ENCODE data around the gene KRT80.
A peak's percentile ranks its signal among the peaks of the same experiment; 100 is the strongest.

Gene KRT80

DNA sequence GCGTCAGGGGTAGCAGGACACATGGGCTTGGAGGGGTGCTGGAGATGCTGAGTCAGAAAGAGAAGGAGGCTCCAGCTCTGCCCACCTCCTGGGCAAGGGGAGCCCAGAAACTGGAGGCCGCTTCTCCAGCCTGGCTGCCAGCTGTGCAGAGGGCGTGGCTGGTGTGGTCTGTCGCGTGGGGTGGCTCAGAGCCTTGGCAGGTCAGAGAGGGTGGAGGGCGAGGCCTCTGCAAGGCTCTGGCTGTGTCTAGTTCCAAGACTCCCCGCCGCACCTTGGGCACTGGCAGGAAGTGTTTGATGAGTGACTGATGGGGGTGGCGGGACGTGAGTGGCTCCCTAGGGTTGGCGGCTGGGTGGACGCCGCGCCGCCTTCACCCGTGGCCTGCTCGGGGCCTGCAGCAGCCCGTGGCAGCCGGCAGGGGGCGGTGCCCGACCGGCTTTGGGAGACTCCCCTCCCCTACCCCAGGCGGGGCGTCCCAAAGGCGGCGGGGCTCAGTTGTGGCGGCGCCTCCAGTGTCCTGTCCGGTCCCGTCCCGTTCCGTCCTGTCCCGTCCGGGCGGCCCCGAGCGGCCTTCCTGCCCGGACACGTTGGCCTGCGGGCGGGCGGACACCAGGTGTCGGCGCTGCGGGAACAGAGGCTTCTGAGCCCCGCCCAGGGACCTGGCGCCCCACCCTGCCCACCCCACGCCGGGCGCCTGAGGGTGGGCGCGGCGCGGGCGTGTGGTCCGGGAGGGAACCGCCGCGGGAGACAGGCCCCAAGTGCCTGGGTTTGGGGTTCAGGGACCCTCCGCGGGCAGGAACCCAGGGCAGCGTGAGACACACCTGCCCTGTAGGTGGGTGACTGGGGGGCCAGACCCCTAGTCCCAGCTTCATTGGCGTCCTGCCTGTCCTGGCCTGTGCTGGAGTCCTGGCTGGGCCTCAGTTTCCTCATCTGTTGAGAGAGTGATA lies 39.7 kb downstream of the KRT80 start:
- peak; percentile 43 for DNase-seq

DNA sequence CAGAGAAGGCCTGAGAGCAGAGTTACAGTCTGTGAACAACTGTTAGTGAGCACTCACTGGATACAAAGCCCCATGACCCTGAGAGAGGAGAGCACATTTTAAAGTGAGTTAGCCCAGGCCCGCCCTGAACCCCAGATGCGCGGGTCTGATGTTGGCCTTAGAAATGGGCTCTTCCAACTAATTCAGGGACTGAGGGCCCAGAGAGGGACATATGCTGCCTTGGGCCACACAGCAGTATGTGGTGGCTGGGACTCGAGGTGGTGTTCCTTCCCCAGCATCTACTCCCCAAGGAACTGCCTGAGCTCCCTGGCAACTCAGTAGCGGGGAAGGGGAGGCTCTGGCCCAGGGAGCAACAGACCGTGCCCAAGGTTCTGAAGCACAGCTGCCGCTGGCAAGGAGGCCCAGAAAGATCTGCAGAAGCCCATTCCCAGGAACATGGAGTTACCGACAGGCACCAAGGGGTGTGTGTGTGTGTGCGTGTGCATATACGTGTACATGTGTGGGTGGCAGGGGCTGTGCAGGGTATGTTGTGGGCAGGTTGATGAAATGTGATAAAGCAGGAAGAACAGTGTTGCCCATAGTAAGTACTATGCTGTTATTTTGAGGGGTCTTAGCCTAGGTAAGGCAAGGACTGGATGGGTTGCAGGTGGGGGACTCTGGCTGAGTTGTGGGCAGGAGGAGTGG lies 40.5 kb downstream of the KRT80 start:
- no peak for DNase-seq

DNA sequence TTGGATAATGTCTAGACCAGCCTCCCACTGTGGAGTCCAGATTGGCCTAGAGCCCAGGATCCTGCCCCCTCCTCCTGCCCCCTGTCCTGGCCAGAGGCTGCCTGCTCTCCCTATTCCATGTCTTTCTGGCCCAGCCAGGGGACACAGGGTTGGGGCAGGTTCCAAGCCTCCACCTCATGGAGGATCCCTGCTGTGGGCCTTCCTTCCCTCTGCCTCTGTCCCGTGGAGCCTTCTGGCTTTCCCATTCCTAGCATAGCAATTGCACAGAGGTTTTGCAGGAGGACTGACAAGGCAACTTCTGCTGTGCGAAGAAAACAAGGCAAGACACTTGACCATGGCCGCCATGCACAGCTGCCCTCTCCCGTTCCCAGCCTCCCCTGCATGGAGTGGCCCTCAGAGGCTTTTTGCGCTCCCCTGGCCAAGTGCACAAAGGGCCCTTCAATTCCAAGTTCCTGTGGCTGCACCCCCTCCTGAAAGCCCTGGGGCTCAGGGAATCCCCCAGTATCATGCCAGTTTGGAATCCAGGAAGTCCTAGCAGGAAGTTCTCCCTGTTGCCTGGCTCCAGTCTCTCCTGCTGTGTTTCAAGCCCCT lies 42.1 kb downstream of the KRT80 start:
- no peak for DNase-seq

DNA sequence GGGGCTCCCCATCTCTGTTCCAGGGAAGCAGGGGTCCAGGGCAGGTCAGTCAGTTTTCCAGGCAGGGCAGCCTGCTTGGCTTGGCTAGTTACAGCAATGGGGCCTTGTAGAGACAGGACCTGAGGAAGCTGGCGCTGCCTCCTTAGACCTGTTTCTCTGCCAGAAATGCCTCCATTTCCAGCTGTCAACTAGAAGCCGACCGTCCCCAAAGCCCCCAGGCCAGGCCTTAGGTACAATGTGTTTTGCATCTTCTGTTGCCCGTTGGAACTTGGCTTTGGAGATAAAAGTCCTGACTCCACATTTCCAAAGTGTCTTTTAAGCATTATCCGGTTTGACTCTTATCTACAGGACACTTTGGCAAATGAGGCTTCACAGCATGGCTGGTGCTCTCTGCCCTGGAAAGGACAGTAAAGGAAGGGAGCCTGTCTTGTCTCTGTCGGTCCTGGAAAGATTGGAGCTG lies 42.6 kb downstream of the KRT80 start:
- no peak for DNase-seq

DNA sequence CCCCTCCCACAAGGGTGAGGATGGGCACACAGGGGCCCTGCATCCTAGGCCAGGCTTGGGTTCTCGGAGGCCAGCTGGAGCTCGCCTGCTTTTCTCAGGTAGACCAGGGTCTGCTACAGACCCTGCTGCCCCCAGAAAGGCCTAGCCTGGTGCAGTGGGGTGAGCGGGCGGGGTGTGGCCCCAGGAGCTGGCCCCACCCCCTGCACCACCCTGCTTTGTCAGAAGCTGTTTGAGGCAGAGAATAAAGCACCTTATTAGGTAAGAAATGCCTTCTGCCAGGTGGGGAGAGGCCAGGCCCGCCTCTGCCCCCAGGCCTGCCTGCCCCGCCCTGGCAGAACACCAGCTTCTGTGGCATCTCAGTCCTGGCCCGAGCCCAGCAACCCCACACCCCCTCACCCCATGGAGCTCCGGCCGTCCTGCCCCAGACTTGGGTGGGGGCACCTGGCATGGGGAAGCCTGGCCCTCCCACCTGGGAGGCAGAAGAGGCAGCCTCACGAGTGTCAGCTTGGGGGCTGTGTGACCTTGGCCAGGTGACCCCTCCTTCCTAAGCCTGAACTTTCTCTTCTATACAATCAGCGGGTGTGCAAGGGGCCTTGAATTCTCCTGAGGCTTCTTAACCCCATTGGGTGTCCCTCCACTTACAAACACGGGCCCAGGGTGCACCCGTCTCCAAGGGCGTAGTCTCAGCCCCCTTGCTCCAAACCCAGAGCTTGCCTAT lies 43.2 kb downstream of the KRT80 start:
- DNase-seq: no peak

DNA sequence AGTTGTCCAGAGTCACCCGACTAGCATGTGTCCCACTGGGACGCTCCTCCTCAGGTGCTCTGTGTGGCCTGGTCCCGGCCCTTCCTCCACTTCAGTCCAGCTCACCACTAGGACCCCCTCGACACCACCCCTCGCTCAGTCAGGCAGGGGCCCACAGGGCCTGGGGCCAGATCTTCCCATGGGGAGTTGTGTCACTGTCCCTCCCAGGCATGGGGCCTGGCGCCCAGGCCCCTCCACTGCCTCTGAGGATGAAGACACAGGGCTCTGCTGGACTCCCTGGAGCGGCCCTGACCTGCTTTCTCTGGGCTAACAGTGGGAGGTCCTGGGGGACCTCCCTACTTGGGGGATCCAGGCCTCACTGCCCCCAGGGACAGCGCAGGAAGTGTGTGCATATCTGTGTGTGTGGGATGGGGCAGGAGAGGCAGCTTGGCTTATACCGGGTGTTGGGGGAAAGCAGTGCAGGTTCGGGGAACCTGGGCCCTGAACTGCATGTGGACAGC lies 43.8 kb downstream of the KRT80 start:
- no peak for DNase-seq

DNA sequence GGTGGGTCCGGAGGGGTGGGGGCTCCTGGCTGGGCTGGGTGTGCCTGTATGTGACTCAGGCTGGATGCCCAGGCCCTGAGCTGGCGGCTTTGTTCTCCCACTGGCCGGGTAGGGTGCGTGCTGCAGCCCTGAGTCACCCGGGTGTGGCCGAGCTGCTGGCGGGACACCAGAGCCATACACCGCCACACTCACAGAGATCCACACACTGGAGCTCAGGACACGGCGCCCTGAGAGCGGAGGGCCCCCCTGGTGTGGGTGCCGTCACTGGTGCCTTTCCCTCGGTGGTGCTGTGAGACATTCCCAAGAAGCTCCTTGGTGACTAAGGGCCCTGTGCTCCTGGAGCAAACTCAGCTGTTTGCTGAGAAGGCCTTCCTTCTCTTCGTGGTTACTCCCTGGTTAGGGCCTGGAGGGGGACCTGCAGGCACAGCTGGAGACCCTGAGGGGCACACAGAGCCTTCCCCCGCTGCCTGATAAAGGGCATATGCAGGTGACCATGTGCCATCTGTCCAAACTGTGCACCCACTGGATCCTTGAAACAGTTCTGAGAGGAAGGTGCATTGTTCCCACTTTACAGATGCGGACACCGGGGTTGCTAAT lies 44.3 kb downstream of the KRT80 start:
- DNase-seq: no peak

DNA sequence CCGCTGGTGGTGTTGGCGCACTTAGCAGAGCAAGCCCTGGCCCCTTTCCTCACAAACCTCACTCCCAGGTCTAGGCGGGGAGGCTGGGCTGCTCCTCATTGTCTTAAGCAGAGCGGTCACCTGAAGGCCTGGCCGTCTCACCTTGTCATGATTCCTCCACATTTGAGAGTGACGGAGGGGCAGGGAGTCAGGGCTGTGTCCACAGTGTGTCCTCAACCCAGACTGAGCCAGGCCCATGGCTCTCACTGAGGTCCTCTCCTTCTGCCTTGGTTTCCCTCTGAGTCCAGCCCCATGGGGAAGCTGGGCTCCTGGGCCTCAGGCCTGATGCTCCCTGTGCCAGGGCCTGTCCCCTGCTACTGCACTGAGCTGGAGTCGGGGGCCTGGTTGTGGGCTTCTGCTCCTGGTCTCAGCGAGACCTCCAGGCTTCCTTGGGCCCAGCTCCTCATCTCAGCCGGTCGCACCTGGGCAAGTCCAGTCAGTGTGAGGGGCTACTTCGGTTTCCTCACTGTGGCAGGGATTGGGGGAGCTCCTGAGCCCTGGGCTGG lies 44.9 kb downstream of the KRT80 start:
- no peak for DNase-seq

DNA sequence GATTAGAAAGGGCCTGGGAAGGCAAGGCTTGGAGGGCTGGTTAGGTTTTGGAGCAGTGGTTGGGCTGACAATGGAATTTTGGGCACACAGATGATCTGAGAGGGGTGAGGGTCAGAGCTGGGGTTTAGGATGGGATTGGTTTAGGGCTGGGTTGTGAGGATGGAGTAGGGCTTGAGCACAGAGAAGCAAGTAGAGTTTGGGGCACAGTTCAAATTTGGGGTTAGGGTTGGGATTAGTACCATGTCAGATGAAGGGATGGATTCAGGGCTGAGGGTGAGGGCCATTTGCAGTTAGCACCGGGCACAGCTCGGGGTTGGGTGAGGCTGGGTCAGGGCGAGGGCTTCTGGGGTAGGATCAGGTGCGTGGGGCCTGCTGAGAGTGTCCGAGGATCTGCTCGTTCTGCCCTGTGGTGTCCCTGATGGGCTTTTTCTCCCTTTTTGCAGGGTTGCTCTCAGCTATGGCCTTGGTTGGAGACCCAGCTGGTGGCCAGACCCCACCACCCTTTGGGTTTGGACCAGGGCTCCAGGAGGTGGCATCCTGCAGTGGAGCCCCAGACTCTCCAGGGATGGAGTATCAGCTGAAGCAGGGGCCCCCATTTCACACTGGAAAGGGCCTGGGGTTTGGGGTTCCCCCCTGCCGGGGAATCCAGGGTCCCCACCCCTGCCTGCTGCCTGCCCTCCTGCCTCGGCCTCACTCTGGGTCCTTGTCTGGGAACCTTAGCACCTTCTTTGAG lies 45.6 kb downstream of the KRT80 start:
- DNase-seq: no peak

DNA sequence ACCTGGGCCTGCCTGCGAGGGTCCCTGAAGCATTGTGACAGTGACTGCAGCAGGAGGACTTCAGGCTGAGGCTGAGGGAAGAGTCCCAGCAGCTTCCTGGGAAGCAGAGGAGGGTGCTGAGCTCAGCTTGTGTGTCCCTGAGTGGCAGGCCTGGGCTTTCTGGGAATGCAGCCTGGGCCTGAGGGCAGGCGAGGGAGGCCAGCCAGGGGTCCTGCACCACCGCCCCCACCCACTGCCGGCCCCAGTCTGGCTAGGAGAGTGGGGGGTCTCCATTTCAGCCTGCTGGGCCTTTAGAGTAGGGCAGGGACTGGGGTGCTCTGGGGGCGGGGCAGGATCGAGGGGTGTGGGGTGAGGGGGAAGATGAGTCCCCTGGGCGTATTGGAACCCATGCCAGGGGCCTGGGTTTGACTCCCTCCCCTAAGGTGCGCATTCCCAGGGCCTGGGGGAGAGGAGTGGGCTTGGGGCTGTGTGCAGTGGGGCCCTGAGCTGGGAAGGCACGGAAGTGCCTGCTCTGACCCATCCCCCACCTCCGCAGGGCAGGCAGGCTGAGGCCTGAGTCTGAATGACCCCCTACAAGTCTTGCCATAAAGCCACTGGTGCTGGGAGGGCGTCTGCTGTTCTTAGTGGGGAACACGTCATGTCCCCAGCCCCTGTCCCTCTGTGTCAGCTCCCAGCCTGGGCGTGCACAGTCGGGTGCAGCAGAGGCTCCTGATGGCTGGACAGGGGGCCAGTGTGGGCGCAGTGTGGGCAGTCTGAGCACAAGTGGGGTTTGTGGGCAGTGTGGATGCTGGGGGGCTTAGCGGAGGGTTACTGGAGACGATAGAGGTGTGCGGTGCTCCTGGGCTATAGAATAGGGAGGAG lies 46.4 kb downstream of the KRT80 start:
- no peak for DNase-seq

DNA sequence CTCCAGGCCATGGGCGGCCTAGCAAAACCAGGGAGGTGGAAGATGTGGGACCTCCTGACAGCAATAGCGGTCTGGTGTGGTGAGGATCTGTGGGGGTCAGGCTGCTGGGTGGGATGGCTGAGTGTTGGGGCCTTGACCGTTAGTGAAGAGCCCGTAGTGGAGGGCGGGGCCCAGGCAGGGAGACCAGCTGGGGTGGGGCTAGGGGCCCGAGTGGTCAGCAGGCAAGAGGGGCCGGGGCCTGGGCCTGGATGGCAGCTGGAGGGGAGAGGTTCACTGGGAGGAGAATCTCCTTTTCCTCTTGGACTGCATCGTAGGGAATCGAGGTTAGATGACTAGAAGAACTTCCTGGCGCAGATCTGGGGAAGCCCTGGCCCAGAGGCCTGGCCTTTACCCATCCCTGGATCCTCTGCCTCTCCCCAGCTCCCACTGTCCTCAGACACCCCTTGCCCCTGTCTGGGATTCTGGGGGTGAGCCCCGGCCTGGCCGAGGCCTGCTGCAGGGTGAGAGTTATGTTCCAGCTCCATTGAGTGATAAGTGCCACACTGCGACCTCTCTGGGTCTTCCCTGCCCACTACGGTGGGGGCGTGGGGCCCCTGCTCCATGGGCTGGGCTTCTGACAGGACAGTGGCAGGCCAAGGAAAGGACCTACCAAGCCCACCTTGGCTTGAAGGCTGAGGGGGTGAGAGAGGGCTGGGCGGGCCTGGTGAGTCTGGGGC lies 47.1 kb downstream of the KRT80 start:
- DNase-seq: no peak

DNA sequence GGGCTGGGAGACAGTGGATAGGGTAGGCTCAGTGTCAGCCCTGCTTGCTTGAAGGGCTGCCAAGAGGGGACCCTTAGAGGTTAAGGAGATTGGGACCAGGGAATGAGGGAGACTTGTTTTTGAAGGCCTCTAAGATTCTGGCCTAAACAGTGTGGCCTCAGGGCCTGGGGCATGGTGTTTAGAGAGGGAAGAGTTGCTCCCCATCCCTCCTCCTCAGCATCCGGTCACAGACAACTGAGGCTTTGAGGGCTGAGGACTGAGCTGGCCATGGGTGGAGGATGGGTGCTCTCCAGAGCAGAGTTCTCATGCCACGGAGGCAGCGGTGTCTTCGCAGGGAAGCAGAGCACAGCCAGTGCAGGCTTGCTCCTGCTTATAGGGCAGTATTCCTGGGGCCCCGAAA lies 49.4 kb downstream of the KRT80 start:
- no peak for DNase-seq

DNA sequence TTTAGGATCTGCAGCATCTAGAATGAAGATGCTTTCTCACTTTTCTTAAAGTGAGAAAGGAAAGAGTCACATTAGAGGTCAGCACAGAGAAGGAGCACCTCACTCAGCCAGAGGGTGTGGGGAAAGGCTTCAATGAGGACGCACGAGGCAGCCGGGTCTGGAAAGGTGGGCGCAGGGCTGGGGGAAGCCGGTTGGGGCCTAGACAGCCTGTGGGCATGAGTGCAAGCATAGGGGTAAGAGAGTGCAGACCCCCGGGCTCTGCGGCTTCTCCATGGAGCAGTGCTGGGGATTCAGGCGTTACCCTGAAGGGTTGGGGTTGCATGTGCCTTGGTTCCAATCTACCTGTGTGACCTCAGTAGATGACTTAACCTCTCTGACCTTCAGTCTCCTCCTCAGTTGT lies 49.9 kb downstream of the KRT80 start:
- no peak for DNase-seq

DNA sequence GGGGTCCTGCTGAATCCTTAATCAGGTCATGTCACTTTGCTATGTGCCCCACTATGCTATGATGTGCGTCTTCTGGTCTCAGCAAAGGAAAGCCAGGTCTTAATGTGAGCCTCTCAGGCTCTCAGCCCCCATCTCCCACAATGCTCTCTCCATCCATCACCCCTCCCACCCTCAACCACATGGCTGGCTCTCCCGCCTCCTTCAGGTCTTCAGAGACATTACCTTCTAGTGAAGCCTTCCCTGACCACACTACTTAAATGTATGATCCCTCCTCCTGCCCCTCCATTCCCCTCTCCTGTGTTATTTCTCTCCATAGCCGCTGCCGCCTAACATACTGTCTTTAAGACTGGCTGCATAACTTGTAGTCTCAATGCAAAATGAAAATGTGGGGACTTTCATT lies 50.5 kb downstream of the KRT80 start:
- DNase-seq: no peak

DNA sequence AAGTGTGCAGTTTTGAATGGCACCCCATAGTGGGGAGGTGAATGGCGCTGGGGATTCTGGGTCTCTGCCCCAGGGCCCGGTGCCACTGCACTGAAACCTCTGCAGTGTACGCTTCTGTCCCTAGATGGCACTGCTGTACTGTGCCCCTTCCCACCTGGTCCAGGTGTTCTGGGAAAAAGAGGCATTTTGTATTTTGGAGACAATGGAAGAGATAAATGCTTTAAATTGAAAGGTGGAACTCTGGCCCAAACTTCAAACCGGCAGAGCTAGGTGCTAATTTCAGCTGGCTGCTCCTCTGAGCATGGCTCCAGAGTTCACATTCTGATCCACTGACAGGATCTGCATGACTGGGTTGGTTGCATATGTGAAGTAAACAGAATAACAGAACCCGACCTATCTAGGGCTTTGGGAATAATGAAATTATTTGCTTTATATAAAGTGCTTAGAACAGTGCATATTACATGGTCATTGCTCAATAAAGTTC lies 52.2 kb downstream of the KRT80 start:
- no peak for DNase-seq

DNA sequence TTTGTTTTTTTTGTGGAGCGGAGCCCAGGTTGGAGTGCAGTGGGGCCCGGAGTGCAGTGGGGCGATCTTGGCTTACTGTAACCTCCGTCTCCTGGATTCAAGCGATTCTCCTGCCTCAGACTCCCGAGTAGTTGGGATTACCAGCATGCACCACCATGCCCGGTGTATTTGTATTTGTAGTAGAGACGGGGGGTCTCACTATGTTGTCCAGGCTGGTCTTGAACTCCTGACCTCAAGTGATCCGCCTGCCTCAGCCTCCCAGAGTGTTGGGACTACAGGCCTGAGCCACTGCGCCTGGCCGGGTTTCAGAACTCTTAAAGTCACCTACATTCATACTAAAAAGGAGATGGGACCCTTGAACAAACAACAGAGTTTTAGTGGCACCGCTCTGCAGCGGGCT lies 52.7 kb downstream of the KRT80 start:
- DNase-seq: no peak

DNA sequence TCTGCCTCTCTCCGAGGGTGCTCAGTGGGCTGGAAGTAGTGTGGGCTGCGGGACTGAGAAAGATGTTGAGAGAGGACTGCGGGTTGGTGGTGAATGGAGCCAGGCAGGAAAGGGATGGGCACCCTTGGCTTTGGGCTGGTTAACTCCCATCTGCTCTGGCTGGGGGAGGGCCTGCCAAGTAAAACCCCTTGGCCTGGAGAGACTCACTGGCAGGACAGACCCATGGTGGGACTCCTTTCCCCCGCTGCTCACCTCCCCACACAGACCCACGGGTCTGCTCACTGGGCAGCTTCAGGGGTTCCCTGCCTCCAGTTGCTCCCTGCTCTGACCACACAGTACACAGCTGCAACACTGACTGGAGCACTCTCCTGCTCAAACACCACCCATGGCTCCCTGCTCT lies 54.1 kb downstream of the KRT80 start:
- DNase-seq: no peak

DNA sequence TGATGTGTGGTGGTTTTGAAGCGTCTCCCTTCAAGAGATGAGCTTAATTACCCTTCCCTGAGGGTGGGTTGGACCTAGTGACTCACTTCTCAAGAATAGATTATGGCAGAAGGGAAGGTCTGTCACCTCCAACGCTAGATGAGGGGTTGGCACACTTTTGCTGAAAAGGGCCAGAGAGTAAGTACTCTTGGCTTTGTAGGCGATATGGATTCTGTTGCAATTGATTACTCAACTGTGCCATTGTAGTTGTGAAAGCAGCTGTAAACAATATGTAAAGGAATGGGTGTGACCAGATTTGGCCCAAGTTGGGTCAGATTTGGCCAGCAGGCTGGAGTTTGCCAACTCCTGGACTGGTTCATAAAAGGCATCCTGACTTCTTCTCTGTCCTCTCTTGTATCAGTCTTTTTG lies 59.1 kb downstream of the KRT80 start:
- no peak for DNase-seq

DNA sequence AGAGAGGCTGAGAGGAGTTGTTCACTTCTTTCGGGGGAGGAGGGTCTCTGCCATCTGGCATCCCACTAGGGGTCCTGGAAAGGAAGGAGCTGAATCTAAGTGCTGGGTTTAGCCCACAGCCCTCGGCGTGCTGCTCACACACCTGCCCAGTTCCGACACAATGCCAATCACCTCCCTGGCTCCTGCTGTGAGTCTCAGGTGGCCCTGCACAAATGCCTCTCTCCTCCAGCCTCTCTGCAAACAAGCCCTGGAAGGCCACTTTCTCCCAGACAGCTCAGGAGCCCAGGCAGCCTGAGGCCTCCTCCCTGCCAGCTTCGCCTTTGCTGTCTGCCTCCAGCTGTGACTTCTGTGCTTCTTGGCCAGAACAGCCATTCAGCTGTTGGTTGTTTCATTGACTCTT lies 61.1 kb downstream of the KRT80 start:
- DNase-seq: no peak

Measured in activated gamma-delta T cell (primary cell).